Central memory CD4-positive, alpha-beta T cell (primary cell): ENCODE results near the gene KYAT1.

Source experiments
- DNase-seq: peaks from one replicate; pipeline ENCODE4 v3.0.0; 2022
- total RNA-seq, 3 experiments: gene quantifications; one replicate each; lab custom pipeline; 2026; lab: John Stamatoyannopoulos, UW

KYAT1 gene
- 0.14 to 0.96 (median 0.54) reads per million in 3 experiments for total RNA-seq

DNA sequence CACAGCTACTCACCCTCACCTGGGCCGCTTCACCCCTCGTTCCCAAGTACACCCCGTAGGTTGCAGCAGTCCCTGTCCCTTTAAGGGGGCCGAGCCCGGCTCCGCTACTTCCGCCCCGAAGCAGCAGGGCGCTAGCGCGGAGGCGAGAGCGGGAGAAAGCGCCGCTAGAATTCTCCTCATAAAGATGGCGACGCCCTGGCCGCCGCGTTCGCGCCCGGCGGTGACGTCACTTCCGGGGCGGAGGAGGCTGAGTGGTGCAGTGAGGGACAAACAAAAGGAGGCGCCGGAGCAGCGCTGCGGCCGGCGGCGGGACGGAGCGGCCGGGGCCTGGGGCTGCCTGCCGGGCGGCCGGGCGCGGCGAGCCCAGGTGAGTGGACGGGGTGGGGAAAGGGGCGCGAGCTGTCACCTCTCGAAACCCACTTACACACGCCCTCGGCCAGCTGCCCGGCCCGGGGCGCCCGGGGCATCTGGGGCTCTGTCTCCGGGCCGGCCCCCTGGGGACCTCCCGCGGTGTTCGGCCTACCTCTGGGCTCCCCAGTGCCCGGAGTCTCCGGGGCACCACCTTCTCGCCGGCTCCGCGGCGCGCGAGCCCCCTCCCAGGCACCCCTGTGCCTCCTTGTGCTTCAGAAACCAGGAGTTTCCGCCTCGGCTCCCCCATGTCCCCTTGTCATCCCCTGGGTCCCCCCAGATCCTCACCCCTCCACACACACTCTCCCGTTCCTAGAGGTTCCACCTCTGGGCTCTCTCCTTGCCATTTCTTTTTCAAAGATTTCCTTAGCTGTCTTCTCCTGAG lies at the start of gene KYAT1, which contains the start of gene LRRC8A:
TSS of gene KYAT1 (minus strand) at position 67 of the 793 bp plus-strand sequence. CDS start 36,545 bp downstream, outside the sequence.
TSS of gene LRRC8A (plus strand) at position 250 of the 793 bp plus-strand sequence. CDS start 25,032 bp downstream, outside the sequence.
- peak; percentile 97 for DNase-seq

DNA sequence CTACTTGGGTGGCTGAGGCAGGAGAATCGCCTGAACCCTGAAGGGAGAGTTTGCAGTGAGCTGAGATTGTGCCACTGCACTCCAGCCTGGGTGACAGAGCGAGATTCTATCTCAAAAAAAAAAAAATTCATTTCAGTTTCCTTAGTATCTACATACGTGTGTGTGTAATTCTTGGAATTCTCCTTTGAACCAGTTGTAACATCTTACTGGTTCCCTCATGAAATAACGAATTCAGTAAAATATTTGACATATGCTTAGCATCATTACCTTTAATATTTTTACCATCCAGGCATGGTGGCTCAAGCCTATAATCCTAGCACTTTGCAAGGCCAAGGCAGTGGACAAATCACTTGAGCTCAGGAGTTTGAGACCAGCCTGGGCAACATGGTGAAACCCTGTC lies 47.8 kb upstream of the KYAT1 start:
- no peak for DNase-seq

DNA sequence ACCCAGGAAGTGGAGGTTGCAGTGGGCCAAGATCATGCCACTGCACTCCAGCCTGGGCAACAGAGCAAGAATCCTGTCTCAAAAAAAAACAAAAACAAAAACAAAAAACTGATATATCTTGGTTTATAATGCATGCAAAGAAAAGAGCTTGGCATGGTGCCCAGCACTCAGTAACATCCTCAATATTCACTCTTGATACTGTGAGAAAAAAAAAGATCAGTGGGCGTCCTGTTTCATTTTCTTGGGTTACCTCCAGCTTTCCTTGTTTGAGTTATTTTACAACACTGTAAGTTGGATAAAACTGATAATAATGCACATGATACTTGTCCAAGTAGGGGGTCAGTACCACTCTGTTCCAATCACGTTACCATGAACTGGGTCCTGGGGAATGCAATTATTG lies 46.9 kb upstream of the KYAT1 start:
- DNase-seq, result no peak

DNA sequence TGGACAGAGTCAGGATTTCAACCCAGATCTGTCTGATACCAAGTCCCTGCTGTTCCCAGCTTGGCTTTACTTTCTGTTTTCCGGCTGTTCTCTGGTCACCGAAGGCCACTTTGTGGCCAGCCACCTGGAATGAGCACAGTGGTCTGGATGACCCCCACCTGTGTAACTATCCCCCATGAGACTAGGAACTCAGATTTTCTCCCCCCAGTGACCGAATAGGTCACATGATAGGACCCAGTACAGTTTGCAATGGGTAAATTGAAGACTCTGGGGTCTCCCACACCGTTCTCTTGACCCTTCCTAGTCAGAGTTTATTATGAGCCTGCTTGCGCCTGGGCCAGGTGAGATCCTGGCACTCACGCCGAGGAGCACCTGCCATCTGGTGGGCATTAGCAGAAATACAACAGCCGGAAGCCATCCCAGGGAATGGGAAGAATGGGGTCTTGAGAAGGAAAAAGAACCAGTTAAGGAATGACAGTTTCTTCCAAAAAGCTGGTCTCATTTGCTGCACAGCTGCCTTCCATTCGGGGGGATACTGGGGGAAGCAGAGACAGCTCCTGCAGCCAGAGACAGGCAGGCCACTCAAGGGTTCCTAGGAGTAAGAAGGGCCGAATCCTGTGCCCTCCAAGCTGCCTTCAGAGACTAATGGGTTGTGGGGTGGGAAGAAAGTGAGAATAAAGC lies 46.1 kb upstream of the KYAT1 start:
- peak; percentile 43 for DNase-seq

DNA sequence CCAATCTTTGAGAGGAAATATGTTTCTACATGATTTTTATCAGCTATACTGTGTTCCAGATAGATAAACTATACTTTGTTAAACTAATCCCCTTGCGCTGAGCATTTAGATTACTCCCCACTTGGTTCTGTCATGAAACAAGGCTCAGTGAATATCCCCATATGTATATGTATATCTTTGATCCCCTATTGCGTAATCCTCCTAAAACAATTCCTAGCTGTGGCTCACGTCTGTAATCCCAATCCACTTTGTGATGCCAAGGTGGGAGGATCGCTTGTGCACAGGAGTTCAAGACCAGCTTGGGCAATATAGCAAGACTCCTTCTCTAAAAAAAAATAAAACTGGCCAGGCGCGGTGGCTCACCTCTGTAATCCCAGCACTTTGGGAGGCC lies 41.7 kb upstream of the KYAT1 start:
- DNase-seq, result no peak

DNA sequence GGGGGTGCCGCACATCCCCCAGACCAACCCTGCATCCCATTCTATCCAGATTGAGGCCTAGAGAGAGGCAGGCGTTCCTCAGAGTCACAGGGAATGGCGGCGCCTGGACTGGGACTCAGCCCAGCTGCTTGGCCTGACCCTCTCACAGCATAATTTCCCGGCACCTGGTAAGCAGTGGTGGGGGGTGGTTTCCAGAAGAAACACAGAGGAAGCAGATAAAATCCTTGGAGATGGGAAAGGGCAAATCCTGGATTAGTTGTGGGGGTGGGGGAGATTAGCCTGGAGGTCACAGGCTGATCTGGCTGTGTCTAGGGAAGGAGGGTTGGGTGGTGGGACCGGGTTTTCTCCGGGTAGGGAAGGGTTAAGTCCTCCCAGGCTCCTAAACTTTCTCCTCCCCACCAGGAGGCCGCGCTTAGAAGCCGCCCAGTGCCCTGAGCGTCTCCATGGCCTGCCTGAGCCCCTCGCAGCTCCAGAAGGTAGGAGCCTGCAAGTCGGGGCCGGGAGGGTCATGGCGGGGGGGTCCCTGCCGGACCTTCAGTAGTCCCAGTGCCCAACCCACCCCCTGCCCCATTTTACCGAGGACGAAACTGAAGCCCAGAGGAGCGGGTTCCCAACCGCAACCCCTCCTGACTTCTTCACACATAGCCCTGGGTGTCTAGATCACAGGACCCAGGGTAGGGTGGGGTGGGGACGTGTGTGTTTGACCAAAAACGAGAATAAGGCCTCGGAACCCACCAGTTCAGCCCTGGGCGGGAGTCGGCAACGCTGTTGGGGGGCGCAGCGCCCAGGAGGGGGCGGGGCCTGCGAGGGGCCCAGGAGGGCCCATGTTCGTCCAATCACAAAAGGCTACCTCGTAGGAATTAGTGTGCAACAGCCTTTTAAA lies 40.4 kb upstream of the KYAT1 start:
- no peak for DNase-seq

DNA sequence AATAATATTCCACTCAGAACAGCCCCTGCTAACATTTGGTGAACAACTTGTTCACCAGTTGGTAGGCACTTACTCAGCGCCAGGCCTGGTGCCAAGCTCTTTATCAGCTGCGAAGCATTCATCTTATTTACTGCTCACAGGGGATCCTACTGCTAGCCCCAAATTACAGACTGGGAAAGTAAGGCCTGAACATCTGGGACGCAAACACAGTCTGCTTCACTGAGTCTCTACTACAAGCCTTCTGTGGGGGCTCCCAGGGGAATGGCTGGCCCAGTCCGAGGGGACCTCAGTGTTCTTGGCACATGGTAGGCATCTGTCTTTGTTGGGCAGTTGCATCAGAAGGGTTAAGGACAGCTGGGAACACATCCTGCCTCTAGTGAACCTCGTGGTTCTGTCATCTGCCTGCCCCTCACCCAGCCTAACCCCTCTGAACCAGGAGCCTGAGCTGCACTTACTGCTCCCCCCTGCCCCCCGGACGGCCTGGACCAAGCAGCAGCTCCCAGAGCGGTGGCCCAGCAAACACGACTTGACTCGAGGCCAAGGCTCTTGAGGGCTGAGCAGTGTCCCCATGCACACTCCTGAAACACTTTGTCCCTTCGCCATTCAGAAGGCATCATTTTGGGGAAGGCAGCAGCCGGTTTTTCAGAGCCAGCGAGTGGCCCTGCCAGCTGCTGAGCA lies 38.8 kb upstream of the KYAT1 start, which contains the start of gene PHYHD1:
TSS of gene PHYHD1 (plus strand) at position 602 of the 678 bp plus-strand sequence. CDS start 1,342 bp downstream, outside the sequence.
- no peak for DNase-seq

DNA sequence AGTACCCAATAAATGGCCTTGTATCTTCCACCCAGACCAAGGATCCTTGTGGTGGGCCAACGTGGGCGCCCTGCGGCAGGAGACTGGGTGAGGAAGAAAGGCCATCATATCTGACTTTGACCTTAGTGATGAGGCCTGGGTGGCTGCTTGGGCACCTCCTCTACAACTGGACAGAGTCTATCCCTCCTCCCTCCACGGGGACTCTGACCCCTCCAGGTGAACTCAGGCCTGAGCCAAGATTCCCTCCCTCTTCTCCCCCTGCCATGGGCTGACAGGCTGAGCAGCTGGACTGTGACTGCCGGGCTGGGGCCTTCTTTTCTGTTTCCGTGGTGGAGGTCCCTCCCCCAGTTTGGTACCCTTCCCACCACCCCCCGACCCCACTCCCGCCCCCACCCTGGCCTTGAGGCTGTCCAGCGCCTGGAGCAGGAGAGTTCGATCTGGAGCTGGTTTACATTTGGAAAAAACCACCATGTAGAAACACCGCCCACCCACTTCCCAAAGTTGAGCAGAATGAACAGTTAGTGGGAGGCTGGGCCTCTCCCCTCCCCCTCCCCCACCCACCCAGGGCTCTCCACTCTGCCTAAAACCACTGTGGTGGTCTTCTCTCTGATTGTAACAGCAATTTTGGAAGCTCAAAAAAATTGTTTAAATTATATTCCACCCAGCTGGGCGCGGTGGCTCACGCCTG lies 37.8 kb upstream of the KYAT1 start:
- no peak for DNase-seq

DNA sequence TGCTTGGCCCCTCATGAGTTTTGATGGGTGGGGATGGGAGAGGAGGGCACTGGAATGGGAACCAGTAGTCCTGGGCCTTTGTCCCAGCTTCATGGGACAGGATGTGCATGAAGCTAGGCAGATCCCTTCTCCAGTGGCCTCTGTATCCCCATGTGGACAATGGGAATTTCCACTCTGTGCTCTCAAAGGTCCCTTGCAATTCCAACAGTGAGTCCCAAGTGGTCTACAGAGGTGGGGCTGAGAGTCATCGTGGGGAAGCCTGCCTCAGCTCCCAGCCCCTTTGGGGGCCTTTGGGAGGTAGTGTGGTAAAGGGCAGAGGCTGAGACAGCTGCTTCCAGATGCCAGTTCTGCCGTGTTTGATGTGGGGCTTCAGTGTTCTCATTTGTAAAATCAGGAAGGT lies 37.2 kb upstream of the KYAT1 start:
- DNase-seq, result no peak

DNA sequence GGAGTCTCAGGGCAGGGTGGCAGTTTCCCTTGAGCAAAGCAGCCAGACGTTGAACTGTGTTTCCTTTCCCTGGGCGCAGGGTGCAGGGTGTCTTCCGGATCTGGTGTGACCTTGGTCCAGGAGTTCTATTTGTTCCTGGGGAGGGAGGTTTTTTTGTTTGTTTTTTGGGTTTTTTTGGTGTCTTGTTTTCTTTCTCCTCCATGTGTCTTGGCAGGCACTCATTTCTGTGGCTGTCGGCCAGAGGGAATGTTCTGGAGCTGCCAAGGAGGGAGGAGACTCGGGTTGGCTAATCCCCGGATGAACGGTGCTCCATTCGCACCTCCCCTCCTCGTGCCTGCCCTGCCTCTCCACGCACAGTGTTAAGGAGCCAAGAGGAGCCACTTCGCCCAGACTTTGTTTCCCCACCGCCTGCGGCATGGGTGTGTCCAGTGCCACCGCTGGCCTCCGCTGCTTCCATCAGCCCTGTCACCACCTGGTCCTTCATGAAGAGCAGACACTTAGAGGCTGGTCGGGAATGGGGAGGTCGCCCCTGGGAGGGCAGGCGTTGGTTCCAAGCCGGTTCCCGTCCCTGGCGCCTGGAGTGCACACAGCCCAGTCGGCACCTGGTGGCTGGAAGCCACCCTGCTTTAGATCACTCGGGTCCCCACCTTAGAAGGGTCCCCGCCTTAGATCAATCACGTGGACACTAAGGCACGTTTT lies 35.5 kb upstream of the KYAT1 start:
- no peak for DNase-seq

DNA sequence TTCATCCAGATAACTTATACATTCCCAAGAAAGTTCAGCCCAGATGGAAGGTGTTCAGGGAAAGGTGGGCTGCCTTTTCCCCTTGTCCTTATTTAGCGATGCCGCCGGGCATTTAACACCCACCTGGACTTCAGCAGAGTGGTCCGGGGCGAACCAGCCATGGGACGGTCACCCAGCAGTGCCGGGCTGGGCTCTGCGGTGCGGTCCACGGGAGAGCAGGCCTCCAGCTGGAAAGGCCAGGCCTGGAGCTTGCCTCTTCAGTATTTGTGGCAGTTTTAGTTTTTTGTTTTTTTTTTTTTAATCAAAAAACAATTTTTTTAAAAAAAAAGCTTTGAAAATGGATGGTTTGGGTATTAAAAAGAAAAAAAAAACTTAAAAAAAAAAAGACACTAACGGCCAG lies 35.0 kb upstream of the KYAT1 start:
- DNase-seq, result no peak

DNA sequence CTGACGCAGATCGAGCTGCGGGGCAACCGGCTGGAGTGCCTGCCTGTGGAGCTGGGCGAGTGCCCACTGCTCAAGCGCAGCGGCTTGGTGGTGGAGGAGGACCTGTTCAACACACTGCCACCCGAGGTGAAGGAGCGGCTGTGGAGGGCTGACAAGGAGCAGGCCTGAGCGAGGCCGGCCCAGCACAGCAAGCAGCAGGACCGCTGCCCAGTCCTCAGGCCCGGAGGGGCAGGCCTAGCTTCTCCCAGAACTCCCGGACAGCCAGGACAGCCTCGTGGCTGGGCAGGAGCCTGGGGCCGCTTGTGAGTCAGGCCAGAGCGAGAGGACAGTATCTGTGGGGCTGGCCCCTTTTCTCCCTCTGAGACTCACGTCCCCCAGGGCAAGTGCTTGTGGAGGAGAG lies 34.5 kb upstream of the KYAT1 start:
- DNase-seq, result no peak

DNA sequence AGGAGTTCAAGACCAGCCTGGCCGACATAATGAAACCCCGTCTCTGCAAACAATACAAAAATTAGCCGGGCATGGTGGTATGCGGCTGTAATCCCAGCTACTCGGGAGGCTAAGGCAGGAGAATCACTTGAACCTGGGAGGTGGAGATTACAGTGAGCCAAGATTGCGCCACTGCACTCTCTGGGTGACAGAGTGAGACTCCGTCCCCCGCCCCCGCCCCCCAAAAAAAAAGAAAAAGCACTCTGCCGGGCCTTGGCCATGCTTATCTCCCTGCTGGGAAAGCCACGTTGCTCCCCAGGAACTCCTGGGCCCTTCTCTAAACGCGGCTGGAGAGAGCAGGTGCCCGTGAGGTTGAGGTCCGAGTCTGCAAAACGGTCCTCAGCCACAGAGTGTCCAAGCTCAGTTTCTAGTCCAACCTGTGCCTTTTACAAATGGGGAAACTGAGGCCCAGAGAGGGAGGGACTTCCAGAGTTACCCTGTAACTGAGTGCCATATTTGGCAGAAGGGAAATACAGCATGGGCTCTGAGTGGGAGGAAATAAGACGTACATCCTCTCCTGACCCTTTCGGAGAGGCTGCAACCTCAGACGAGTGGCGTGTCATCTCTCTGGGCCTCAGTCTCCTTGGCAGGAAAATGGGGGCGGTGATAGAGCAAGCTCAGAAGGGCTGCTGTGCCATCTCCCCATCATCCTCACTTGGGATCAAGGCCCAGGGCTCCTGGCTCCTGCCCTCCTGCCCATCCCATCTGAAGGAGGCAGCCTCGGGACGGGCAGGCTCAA lies 32.4 kb upstream of the KYAT1 start:
- DNase-seq, result no peak

DNA sequence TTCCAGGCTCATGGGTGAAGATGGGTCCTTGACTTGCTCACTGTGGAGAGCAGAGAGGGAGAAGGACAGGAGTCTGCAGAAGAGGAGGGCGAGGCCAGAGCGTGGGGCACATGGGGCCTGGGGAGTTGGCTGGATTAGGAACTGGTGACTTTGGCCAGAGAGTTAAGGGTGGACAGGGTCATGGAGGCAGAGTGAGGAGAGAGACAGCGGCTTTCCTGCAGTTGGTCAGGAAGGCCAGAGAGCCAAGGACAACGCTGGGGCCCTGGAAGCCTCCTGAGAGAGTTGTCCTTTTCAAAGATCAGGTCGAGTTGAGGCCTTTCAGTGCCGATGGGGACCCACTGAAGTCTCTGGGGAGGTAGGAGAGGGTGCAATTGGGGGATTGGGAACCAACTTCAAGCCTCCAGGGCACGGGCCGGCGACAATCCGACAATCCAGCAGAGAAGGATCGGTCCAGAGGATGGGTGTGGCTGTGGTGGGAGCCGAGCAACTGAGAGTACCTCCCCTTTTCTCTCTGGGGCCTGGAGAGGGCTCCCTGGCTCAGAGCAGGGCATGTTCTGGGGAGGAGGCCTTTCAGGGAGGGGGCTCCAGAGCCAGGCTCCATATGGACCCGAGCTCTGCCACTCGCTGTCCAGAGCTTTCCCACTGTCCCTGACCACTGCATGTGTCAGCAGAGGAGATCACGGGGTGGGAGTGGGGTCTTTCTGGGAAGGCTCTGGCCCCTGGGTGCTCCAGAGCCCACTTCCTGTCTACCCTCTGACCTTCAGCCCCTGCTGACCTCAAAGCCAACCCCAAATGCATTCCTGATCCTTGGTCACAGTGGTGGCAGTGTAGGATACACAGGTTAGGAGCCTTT lies 31.5 kb upstream of the KYAT1 start:
- DNase-seq, result no peak

DNA sequence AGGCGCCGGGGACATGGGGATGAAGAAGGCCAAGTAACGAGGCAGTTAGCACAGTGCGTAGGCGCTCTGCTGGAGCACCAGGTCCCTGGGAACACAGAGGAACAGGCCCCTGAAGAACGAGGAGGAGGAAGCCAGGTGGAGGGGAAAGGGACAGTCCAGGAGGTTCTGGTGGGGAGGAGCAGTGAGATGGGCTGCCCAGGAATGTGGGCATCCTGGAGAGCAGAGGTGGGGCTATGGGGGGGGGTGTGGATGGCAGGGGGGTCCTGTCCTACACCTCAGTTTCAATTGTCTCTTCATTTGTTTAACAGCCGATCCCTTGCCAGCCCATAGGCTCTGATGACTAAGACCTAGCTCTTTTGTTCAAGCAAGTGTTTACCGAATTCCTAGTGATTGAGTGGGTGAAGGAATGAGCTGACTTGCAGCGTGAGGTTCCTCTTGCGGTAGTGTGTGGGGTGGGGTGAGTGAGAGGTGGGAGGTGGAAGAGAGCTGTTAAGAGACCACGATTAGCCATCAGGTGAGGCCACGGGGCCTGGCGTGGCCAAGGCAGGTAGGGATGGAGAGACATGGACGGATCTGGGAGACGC lies 30.6 kb upstream of the KYAT1 start:
- no peak for DNase-seq

DNA sequence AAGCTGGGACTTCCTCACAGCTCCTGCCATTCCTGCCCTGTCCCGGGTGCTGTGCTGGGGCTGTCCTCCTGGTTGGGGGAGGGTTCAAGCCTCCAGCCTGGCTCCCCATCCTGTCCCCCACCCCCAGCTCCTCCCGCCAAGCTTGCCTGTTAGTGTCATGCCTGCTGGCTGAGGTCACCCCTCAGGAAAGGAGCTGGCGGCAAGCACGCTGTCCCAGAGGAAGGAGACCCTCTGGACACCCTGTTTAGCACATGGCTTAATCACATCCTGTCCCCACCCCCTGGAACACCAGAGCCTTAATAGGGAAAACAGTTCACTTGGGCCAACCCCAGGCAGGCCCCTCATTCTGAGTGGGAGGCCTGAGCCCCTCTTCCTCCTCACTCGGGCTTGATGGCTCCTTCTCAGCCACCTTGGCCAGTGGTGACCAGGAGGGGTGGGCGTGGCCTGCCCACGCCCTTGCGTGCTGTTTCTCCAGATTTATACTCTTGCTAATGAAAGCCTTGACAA lies 29.8 kb upstream of the KYAT1 start:
- no peak for DNase-seq

DNA sequence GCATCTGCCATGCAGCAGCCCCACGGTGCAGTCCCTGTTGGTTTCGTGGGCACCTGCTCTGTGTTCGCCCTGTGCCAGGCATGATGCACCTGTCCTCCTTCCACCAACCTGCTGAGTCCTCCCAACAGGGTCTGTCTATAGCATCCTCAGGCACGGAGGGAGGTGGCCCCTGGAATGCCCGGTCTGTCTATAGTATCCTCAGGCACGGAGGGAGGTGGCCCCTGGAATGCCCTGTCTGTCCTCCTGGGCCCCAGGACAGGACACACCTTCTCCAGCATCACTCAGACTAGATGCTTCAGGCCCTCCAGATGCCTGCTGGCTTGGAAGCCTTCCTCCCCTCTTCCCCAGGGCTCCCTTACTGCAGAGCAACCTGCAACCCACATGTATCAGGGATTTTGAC lies 29.2 kb upstream of the KYAT1 start:
- DNase-seq, result no peak

DNA sequence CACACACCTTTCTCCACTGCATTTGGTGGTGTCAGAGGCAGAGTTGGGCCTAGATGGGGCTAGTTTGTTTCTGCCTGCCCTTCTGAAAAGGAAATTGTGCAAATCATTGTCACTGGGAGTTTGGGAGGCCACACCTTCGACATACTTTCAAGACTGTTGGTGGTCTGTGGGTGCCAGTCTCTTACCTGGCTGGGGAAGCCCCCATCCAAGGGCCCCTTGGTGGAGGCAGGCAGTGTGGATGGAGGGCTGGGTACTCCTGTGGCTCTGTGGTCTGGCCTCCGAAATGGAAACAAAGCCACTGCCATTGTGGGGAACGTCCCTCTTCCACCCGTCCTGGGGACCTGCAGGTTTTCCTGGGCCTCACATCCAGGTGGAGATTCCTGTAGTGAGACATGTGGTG lies 28.1 kb upstream of the KYAT1 start:
- DNase-seq, result no peak

DNA sequence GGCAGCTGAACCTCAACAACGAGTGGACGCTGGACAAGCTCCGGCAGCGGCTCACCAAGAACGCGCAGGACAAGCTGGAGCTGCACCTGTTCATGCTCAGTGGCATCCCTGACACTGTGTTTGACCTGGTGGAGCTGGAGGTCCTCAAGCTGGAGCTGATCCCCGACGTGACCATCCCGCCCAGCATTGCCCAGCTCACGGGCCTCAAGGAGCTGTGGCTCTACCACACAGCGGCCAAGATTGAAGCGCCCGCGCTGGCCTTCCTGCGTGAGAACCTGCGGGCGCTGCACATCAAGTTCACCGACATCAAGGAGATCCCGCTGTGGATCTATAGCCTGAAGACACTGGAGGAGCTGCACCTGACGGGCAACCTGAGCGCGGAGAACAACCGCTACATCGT lies 26.6 kb upstream of the KYAT1 start:
- DNase-seq, result no peak
